ENCODE measurements around the gene NDUFA8.

DNA sequence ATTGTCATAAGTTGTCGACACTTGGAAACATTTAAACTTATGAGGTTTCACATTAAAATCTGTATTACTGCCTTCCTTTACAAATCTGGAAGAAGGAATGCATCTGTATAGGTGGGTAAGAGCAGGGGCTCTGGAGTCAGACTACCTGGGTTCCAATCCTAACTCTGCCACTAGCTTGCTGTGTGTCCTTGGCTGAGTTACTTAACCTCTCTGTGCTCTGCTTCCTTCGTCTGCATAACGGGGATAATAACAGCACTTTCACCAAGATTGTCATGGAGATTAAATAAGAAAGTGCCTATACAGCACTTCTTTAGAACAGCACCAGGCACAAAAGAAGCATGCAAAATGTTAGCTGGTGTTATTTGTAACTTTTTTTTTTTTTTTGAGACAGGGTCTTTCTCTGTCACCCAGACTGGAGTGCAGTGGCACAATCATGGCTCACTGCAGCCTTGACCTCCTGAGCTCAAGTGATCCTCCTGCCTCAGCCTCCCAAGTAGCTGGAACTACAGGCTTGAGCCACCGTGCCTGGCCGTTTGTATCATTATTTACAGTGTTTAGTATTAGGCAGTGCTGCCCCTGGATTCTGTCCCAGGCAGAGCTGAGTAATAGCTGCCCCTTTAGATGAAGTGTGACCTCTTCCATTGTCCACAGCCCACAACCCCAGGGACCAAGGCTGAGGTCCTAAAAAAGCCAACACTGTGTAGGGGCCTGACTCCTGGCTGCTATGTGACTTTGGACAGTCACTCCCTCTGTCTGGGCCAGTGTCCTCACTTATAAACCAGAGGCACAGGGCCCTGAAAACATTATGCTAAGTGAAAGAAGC lies 41.0 kb downstream of the NDUFA8 start:
- TF ChIP-seq CTCF (IDR thresholded peaks at IDR 0.05): no peak
- TF ChIP-seq POLR2A (IDR thresholded peaks at IDR 0.05): no peak
